Adrenal gland (tissue), 12 donors: Measurements from ENCODE around the gene GUCY2F. TPM values are rescaled to one million over a fixed set of nuclear protein-coding genes. Genes with fewer than 3 reads are reported as not detected.

ENCODE experiments used
- DNase-seq, 7 donors: peaks; one replicate each; pipeline ENCODE4 v3.0.0-alpha.2; 2019 to 2020
- H3K27ac ChIP-seq, 5 donors: fragments of 200-600 bp; sonication (generic) in 4 of 5; 1 replicate in 3 of 5; 2 replicates in 2 of 5; pipeline versions ENCODE4 v1.5.1 to v1.8.0; 2016 to 2020; ENCODE audit warnings: mild to moderate bottlenecking in 1 of 5
- H3K27me3 ChIP-seq: fragments of 200-600 bp; 2 replicates; pipeline ENCODE4 v1.8.0; 2021
- H3K36me3 ChIP-seq, 2 donors: fragments of 200-600 bp; replicated peaks in 1 of 2; 1 replicate in 1 of 2; 2 replicates in 1 of 2; pipeline versions ENCODE4 v1.5.1 to v1.8.0; 2018 to 2022
- H3K4me1 ChIP-seq, 2 donors: fragments of 200-600 bp; replicated peaks in 1 of 2; 1 replicate in 1 of 2; 2 replicates in 1 of 2; pipeline versions ENCODE4 v1.5.1 to v1.8.0; 2018 to 2021
- H3K4me3 ChIP-seq, 4 donors: fragments of 200-600 bp; sonication (generic) in 3 of 4; one replicate each; pipeline ENCODE4 v1.5.1; 2016 to 2018
- H3K9me3 ChIP-seq, 3 donors: fragments of 200-600 bp; sonication (generic) in 1 of 3; replicated peaks in 1 of 3; 1 replicate in 2 of 3; 2 replicates in 1 of 3; pipeline versions ENCODE4 v1.5.1 to v1.8.0; 2016 to 2021
- POLR2A ChIP-seq, 2 donors: fragments of 450-650 bp; IDR thresholded peaks; one replicate each; pipeline ENCODE4 v1.6.1; 2017; ENCODE audit warnings: antibody characterized with exemption in 2 of 2, mild to moderate bottlenecking in 2 of 2, moderate library complexity in 1 of 2
- WGBS, 4 donors: extraction: QIAGEN DNeasy Blood & Tissue Kit in 2 of 4; methylation state at CpG; one replicate each; pipeline versions ENCODE4 v1.1.5 to v1.1.7; 2013 to 2017; 5-methylcytosine and 5-hydroxymethylcytosine counted together
- intact Hi-C, 2 donors: fragments of 100-400 bp; cut with DNase I; formaldehyde crosslinking; loops; one replicate each; pipeline versions ENCODE4 v1.14.1 to v1.15.0; 2022 to 2023
- polyA plus RNA-seq, 3 donors: library from polyadenylated mRNA; stranded (reverse); fragments of 200-250 nt in 2 of 3; fragments of 350-450 nt in 1 of 3; fragmentation: Illumina TruSeq in 1 of 3; extraction: RNeasy Lipid Tissue Mini Kit (QIAGEN cat#74804) in 1 of 3; gene quantifications; one replicate each; pipeline ENCODE4 v1.2.3, GENCODE V29; 2013 to 2014
- total RNA-seq, 9 donors: library from RNA; depleted of rRNA in 4 of 9; stranded (reverse); fragments of >200 nt in 4 of 9; fragments of 120-200 nt in 1 of 9; fragmentation: NEBNext Ultra II Directional in 1 of 9; extraction: Animal tissue kit (Norgen Biotek cat#: 25700) in 1 of 9; gene quantifications; one replicate each; pipeline versions ENCODE4 v1.1.0 to v1.2.4, GENCODE V29; 2013 to 2023
- TF ChIP-seq, protein P1 (sequence below), 6 experiments: fragments of 450-650 bp in 4 of 6; fragments of 200-600 bp in 2 of 6; sonication (generic) in 1 of 6; IDR thresholded peaks; 1 replicate in 5 of 6; 2 replicates in 1 of 6; pipeline versions ENCODE4 v1.5.1 to v1.8.0; 2016 to 2021; ENCODE audit warnings: antibody characterized with exemption in 6 of 6, mild to moderate bottlenecking in 2 of 6, moderate library complexity in 1 of 6
- donor health status: healthy with polysubstance abuse.
- donor health status: Bipolar disorder and iron deficiency.
- donor health status: DM: yes; HTN: yes; CAD: no.
- donor health status: DM: no; HTN: no; CAD: no.
- donor health status: DM: no; HTN: no; CAD: no.
- donor health status: DM: yes; HTN: yes; CAD: no.

The GUCY2F gene
- total and polyA plus RNA-seq, 12 donors = 0.06 TPM; not detected in 11

- Histone ChIP-seq H3K9me3 (peaks cover 0 to 3% (median 0%) of the 10 kb centered on the region in 3 donors), H3K36me3 (no peaks in the 10 kb centered on the region), H3K27ac (no peak overlapping the region), H3K27me3 (no peaks in the 10 kb centered on the region), H3K4me3 (no peak overlapping the region), H3K4me1 (no peaks in the 10 kb centered on the region)
- WGBS, 4 donors = 40 to 61% (median 48%) methylated on average over 1 of the region's 1 CpG
- intact Hi-C loops = no loop called here
- no peak for TF ChIP-seq POLR2A (IDR thresholded peaks at IDR 0.05)
- TF ChIP-seq, protein P1, sequence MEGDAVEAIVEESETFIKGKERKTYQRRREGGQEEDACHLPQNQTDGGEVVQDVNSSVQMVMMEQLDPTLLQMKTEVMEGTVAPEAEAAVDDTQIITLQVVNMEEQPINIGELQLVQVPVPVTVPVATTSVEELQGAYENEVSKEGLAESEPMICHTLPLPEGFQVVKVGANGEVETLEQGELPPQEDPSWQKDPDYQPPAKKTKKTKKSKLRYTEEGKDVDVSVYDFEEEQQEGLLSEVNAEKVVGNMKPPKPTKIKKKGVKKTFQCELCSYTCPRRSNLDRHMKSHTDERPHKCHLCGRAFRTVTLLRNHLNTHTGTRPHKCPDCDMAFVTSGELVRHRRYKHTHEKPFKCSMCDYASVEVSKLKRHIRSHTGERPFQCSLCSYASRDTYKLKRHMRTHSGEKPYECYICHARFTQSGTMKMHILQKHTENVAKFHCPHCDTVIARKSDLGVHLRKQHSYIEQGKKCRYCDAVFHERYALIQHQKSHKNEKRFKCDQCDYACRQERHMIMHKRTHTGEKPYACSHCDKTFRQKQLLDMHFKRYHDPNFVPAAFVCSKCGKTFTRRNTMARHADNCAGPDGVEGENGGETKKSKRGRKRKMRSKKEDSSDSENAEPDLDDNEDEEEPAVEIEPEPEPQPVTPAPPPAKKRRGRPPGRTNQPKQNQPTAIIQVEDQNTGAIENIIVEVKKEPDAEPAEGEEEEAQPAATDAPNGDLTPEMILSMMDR (IDR thresholded peaks at IDR 0.05) = no peak
- no peak for DNase-seq
These were observed 154.6 kb downstream of the GUCY2F start for GRCh38 chrX:109327251-109327650.

Other genes starting within 250 kb of the GUCY2F start
- 10 to 100 TPM in 5 of 9 donors, 1 to 10 TPM in 4; 4.1 to 13.0 (median 10.2) TPM for gene NXT2, start 54.8 kb upstream of the GUCY2F start, total RNA-seq
- 1 to 10 TPM; 2.3 to 9.5 (median 3.5) TPM for gene NXT2, start 54.8 kb upstream of the GUCY2F start, polyA plus RNA-seq
- 1 to 10 TPM in 2 of 9 donors, under 1 TPM in 5, not detected in 2; 0.57 to 6.1 (median 0.87) TPM for gene KCNE5, start 143.1 kb upstream of the GUCY2F start, total RNA-seq
- 1 to 10 TPM in 1 of 3 donors, under 1 TPM in 1, not detected in 1; 0.54 to 1.4 TPM for gene KCNE5, start 143.1 kb upstream of the GUCY2F start, polyA plus RNA-seq